HepG2 (cell line): ENCODE results near the gene SRP72. TPM values are rescaled to one million over a fixed set of nuclear protein-coding genes. Genes with fewer than 3 reads are reported as not detected.

ENCODE experiments used
- AHR ChIP-seq: IDR thresholded peaks from 2 replicates; pipeline ENCODE4 v1.6.1; 2018; ENCODE audit warnings: missing genetic modification reagents, missing compliant biosample characterization
- AKAP8 ChIP-seq: sonication (generic); formaldehyde crosslinking; IDR thresholded peaks from 2 replicates; pipeline ENCODE4 v1.5.1; 2020; ENCODE audit warnings: mild to moderate bottlenecking, missing genetic modification reagents
- CREBL2 ChIP-seq: sonication (generic); formaldehyde crosslinking; IDR thresholded peaks from 2 replicates; pipeline ENCODE4 v1.8.1; 2023; ENCODE audit warnings: missing genetic modification reagents, mild to moderate bottlenecking, borderline replicate concordance
- DPF2 ChIP-seq: sonication (generic); formaldehyde crosslinking; IDR thresholded peaks from 2 replicates; pipeline ENCODE4 v1.4.0; 2020; ENCODE audit warnings: mild to moderate bottlenecking, low read depth, missing genetic modification reagents, borderline replicate concordance
- FOXM1 ChIP-seq: sonication (generic); formaldehyde crosslinking; IDR thresholded peaks from 2 replicates; pipeline ENCODE4 v1.5.0; 2020; ENCODE audit warnings: missing genetic modification reagents
- HNRNPL ChIP-seq: fragments of 200-400 bp; formaldehyde crosslinking; IDR thresholded peaks from 2 replicates; pipeline ENCODE4 v1.6.1; 2017; ENCODE audit warnings: mild to moderate bottlenecking, low read depth, low read length
- MTERF4 ChIP-seq: sonication (generic); formaldehyde crosslinking; IDR thresholded peaks from 2 replicates; pipeline ENCODE4 v1.8.0; 2023; ENCODE audit warnings: mild to moderate bottlenecking, missing genetic modification reagents
- NFYC ChIP-seq: IDR thresholded peaks from 2 replicates; pipeline ENCODE4 v1.6.1; 2016; ENCODE audit warnings: missing genetic modification reagents, missing compliant biosample characterization
- NR2F2 ChIP-seq: IDR thresholded peaks from 2 replicates; pipeline ENCODE4 v1.6.1; 2012; ENCODE audit warnings: low read depth, inconsistent platforms, borderline replicate concordance
- PLRG1 ChIP-seq: fragments of 450-650 bp; conservative IDR thresholded peaks from 2 replicates; pipeline ENCODE4 v1.6.1; 2016
- RXRB ChIP-seq: IDR thresholded peaks from 2 replicates; pipeline ENCODE4 v1.6.1; 2016; ENCODE audit warnings: borderline replicate concordance, missing genetic modification reagents, missing compliant biosample characterization
- SATB2 ChIP-seq: sonication (generic); formaldehyde crosslinking; IDR thresholded peaks from 2 replicates; pipeline ENCODE4 v1.5.0; 2020; ENCODE audit warnings: missing genetic modification reagents
- SRSF4 ChIP-seq: fragments of 200-400 bp; formaldehyde crosslinking; IDR thresholded peaks from one replicate; pipeline ENCODE4 v1.6.1; 2018; ENCODE audit warnings: mild to moderate bottlenecking, low read depth, low read length, moderate library complexity; ENCODE audit not compliant: poor library complexity, severe bottlenecking
- SUZ12 ChIP-seq: fragments of 150-350 bp; IDR thresholded peaks from 2 replicates; pipeline ENCODE4 v1.6.1; 2014; ENCODE audit warnings: low read depth, low read length
- TARDBP ChIP-seq: sonication (generic); formaldehyde crosslinking; IDR thresholded peaks from 2 replicates; pipeline ENCODE4 v1.8.0; 2022; ENCODE audit warnings: mild to moderate bottlenecking, missing genetic modification reagents
- TFDP2 ChIP-seq: sonication (generic); formaldehyde crosslinking; IDR thresholded peaks from 2 replicates; pipeline ENCODE4 v1.4.0; 2020; ENCODE audit warnings: missing genetic modification reagents
- TOPORS ChIP-seq: sonication (generic); formaldehyde crosslinking; IDR thresholded peaks from 2 replicates; pipeline ENCODE4 v1.8.0; 2023; ENCODE audit warnings: mild to moderate bottlenecking, missing genetic modification reagents
- TRIM24 ChIP-seq: sonication (generic); formaldehyde crosslinking; IDR thresholded peaks from 2 replicates; pipeline ENCODE4 v1.8.0; 2022; ENCODE audit warnings: mild to moderate bottlenecking, missing genetic modification reagents
- ZBTB3 ChIP-seq: sonication (generic); formaldehyde crosslinking; IDR thresholded peaks from 2 replicates; pipeline ENCODE4 v1.4.0; 2020; ENCODE audit warnings: low read depth, mild to moderate bottlenecking, moderate library complexity, missing genetic modification reagents, borderline replicate concordance
- ZNF24 ChIP-seq: fragments of 450-650 bp; IDR thresholded peaks from 2 replicates; pipeline ENCODE4 v1.6.1; 2017; ENCODE audit warnings: antibody characterized with exemption, mild to moderate bottlenecking
- ZNF33A ChIP-seq: sonication (generic); formaldehyde crosslinking; IDR thresholded peaks from 2 replicates; pipeline ENCODE4 v1.5.1; 2020; ENCODE audit warnings: missing genetic modification reagents, mild to moderate bottlenecking, moderate library complexity, borderline replicate concordance
- ZNF460 ChIP-seq: sonication (generic); formaldehyde crosslinking; IDR thresholded peaks from 2 replicates; pipeline ENCODE4 v1.5.1; 2020; ENCODE audit warnings: missing genetic modification reagents, mild to moderate bottlenecking, borderline replicate concordance
- ZNF513 ChIP-seq: sonication (generic); formaldehyde crosslinking; conservative IDR thresholded peaks from 2 replicates; pipeline ENCODE4 v1.5.0; 2020; ENCODE audit warnings: missing genetic modification reagents
- ZNF556 ChIP-seq: sonication (generic); formaldehyde crosslinking; IDR thresholded peaks from 2 replicates; pipeline ENCODE4 v1.4.0; 2020; ENCODE audit warnings: mild to moderate bottlenecking, missing genetic modification reagents, borderline replicate concordance
- ZNF570 ChIP-seq: sonication (generic); formaldehyde crosslinking; IDR thresholded peaks from 2 replicates; pipeline ENCODE4 v1.4.0; 2020; ENCODE audit warnings: mild to moderate bottlenecking, missing genetic modification reagents, borderline replicate concordance
- ZNF839 ChIP-seq: sonication (generic); formaldehyde crosslinking; IDR thresholded peaks from 2 replicates; pipeline ENCODE4 v1.4.0; 2020; ENCODE audit warnings: missing genetic modification reagents, mild to moderate bottlenecking, borderline replicate concordance
- ZSCAN31 ChIP-seq: sonication (generic); formaldehyde crosslinking; IDR thresholded peaks from 2 replicates; pipeline ENCODE4 v1.5.0; 2020; ENCODE audit warnings: low read depth, mild to moderate bottlenecking, missing genetic modification reagents
- polyA plus RNA-seq, 8 experiments: library from polyadenylated mRNA; depleted of rRNA in 3 of 8; stranded (reverse) in 7 of 8; unstranded in 1 of 8; fragments of >200 nt; fragmentation: Illumina TruSeq in 4 of 8; extraction: Trizol in 4 of 8; gene quantifications; 2 replicates each; pipeline versions ENCODE4 v1.2.1 to v1.2.3, GENCODE V29; 2011 to 2016; ENCODE audit warnings: low read depth in 4 of 8, missing spikeins in 1 of 8, mixed read lengths in 1 of 8; ENCODE audit not compliant: insufficient read depth in 1 of 8
- total RNA-seq, 5 experiments: library from RNA; depleted of rRNA; stranded (reverse); fragments of >200 nt; fragmentation: Illumina TruSeq; extraction: Trizol; gene quantifications; 2 replicates each; pipeline ENCODE4 v1.2.3, GENCODE V29; 2016; ENCODE audit warnings: low read depth in 1 of 5

SRP72 gene
- total and polyA plus RNA-seq, 2 of the 13 experiments (the other 11 are each of a cell fraction or from before 2014, with no cell fraction given) = 64.9 to 75.6 TPM

GRCh38 chr4:56435140-56435926, 32.1 kb upstream of the SRP72 start, which contains the start of gene PPAT (continued):
- 0 out of 2 replicates have a peak, but pooled peaks have one; percentile 41 for TF ChIP-seq ZBTB3 (CRISPR knock-in tag)
- no peak for TF ChIP-seq PLRG1
- TF ChIP-seq TARDBP (CRISPR knock-in tag) = peak; percentile 51; the same call in 1 of the 2 replicates
- 0 out of 2 replicates have a peak, but pooled peaks have one; percentile 49 for TF ChIP-seq ZNF570 (CRISPR knock-in tag)
- 0 out of 2 replicates have a peak, but pooled peaks have one; percentile 58 for TF ChIP-seq ZNF513
- no peak; the same call in 1 of the 2 replicates for TF ChIP-seq TFDP2 (CRISPR knock-in tag)
- TF ChIP-seq TOPORS (CRISPR knock-in tag) = 0 out of 2 replicates have a peak, but pooled peaks have one; percentile 52
- no peak for TF ChIP-seq RXRB (CRISPR knock-in tag)
- no peak; the same call in 1 of the 2 replicates for TF ChIP-seq ZNF839 (CRISPR knock-in tag)
- TF ChIP-seq MTERF4 (CRISPR knock-in tag) = peak; percentile 98; the same call in 1 of the 2 replicates
- TF ChIP-seq ZSCAN31 (CRISPR knock-in tag) = peak; percentile 69
- TF ChIP-seq SRSF4 = no peak
- no peak for TF ChIP-seq SUZ12
- TF ChIP-seq NFYC (CRISPR knock-in tag) = peak; percentile 32; the same call in 1 of the 2 replicates
- TF ChIP-seq DPF2 (CRISPR knock-in tag) = 0 out of 2 replicates have a peak, but pooled peaks have one; percentile 11
- no peak for TF ChIP-seq FOXM1 (CRISPR knock-in tag)
- peak; percentile 32; the same call in 1 of the 2 replicates for TF ChIP-seq AHR
- TF ChIP-seq ZNF33A (CRISPR knock-in tag) = no peak
- no peak for TF ChIP-seq TRIM24
- TF ChIP-seq NR2F2 = no peak
- TF ChIP-seq AKAP8 (CRISPR knock-in tag) = 0 out of 2 replicates have a peak, but pooled peaks have one; percentile 46
- TF ChIP-seq CREBL2 (CRISPR knock-in tag) = peak; percentile 49; the same call in 1 of the 2 replicates
- peak; percentile 40 for TF ChIP-seq ZNF556
- no peak; the same call in 1 of the 2 replicates for TF ChIP-seq SATB2 (CRISPR knock-in tag)
- no peak; the same call in 1 of the 2 replicates for TF ChIP-seq ZNF460
- TF ChIP-seq HNRNPL = peak; percentile 36; the same call in 1 of the 2 replicates
- TF ChIP-seq ZNF24 = no peak
